HK-2 (cell line): ENCODE measurements around the gene EPOP.
"Not testable (repeated sequence)": the region's sequence is repeated elsewhere in the genome, so short reads cannot be mapped to it uniquely, and the experiment has no call there.

ENCODE experiments used
- DNase-seq: peaks from one replicate; pipeline ENCODE4 v3.0.0-alpha.2; 2018; ENCODE audit not compliant: unreplicated experiment

EPOP gene

DNA sequence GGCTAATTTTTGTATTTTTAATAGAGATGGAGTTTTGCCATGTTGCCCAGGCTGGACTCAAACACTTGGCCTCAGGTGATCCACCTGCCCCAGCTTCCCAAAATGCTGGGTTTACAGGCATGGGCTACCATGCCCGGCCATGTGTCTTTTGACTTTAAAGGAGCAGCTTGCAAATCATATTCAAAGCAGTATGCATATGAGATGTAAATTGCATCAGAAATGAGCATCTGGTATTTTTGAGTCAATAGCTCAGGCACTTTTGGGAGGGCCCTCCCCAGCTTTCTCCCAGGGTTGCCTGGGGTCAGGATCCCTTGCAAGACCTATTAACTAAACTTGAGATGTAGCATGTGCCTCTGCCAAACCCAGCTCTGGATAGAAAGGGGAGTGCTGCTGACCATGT is 21.5 kb downstream of the EPOP start:
- DNase-seq = no peak

DNA sequence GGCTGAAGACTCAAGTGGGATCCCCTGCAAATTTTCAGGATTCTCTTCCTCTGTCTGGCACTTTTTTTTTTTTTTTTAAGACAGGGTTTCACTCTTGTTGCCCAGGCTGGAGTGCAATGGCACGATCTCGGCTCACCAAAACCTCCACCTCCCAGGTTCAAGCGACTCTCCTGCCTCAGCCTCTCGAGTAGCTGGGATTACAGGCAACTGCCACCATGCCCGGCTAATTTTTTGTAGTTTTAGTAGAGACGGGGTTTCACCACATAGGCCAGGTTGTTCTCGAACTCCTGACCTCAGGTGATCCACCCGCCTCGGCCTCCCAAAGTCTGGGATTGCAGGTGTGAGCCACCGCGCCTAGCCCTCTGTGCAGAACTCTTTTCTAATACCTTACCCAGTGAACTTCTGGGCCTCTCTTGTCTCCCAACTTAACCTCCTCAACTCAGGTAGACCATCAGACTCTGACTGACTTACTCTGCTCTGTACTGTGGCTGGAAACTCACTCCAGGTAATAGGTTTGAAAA is 24.0 kb downstream of the EPOP start:
- not testable (repeated sequence) for DNase-seq

DNA sequence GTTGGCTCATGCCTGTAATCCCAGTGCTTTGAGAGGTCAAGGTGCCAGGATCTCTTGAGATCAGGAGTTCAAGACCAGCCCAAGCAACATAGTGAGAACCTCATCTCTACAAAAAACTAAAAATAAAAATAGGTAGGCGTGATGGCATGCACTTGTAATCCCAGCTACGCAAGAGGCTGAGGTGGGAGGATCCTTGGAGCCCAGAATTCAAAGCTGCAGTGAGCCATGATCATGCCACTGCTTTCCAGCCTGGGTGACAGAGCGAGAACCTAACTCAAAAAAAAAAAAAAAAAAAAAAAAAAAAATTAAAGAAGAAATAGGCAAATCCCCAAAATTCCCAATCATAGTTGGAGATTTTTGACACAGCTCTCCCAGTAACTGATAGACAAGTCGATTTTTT is 36.8 kb downstream of the EPOP start:
- no peak for DNase-seq

DNA sequence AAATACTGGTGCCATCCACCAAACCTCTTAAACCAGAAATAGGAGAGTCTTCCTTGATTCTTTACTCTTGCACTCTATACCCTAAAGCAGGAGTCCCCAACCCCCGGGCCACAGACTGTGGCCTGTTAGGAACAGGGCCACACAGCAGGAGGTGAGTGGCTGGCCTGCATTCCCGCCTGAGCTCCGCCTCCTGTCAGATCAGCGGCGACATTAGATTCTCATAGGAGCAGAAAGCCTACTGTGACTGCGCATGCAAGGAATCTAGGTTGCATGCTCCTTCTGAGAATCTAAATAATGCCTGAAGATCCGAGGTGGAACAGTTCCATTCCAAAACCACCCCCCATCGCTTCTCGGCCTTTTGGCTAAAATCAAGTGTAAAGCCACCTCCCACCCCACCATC is 38.7 kb downstream of the EPOP start:
- DNase-seq = no peak

DNA sequence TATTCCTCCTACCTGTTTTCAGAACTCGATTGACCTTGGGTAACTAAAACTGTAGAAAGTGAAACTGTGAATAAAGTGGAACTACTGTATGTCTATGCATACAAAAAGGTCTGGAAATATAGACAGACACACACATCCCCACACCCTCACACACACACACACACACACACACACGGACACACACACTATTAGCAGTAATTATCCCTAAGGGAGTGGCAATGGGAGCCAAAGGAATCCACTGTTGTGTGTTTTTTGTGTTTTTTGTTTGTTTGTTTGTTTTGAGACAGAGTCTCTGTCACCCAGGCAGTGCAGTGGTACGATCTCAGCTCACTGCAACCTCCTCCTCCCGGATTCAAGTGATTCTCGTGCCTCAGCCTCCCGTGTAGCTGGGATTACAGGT is 42.4 kb downstream of the EPOP start:
- DNase-seq = no peak

DNA sequence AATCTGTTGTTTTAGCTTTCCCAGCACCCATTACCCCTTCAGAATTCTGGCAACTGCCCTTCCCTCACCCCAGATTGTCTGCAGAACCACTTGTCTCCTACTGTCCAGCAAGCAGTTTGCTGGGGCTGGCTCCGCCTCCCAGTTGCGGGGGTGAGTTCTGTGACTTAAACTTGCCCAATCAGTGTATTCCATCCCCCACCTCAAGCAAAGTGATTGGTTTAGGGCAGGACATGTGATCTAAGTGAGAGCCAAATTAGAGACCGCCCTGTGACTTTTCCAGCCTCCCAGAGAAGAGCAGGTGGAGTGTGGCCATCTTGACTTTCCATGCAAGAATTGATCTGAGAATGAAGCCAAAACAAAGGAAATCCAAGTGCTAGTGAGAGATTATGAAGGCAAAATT is 46.3 kb downstream of the EPOP start:
- no peak for DNase-seq

DNA sequence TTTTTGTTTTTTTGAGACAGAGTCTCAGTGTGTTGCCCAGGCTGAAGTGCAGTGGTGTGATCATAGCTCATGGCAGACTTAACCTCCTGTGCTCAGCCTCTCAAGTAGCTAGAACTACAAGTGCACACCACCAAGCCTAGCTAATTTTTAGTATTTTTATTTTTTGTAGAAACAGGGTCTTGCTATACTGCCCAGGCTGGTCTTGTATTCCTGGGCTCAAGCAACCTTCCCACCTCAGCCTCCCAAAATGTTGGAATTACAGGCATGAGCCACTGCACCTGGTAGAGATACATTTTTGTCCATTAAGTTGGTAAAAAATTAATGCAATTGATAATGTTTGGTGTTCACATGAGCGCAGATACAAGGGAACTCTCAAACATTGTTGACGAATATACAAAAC is 46.8 kb downstream of the EPOP start:
- no peak for DNase-seq

DNA sequence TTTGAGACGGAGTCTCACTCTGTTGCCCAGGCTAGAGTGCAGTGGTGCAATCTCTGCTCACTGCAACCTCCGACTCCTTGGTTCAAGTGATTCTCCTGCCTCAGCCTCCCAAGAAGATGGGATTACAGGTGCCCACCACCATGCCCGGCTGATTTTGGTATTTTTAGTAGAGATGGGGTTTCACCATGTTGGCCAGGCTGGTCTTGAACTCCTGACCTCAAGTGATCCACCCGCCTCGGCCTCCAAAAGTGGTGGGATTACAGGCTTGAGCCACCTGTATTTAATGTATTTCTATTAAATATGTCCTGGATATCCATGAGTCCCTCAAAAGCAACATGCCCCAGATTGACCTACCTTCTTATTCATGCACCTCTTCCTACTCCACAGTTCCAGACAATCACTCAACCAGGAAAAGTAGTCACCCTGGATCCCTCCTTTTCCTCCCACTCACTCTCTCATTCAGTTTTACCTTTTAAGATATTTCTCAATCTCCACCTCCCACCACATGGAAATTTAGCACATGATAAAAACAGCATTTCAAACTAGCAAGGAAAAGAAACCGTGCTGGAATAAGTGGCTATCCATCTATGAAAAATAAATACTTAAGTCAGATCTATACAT is 48.0 kb downstream of the EPOP start:
- DNase-seq = not testable (repeated sequence)

DNA sequence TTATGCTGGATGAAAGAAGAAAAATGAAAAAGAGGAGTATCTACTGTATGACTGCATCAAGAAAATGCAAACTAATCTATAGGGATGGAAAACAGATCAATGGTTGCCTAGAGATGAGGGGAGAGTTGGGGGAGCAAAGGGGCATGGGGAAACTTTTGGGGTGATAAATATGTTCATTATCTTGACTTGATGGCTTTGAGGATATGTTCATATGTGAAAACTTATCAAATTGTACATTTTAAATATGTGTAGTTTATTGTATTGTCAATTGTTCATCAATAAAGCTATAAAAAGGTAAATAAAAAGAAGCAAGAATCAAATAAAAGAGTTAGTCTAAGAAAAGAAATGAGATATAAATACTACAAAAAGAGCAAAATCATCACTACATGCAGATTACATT is 49.3 kb downstream of the EPOP start:
- DNase-seq = no peak

DNA sequence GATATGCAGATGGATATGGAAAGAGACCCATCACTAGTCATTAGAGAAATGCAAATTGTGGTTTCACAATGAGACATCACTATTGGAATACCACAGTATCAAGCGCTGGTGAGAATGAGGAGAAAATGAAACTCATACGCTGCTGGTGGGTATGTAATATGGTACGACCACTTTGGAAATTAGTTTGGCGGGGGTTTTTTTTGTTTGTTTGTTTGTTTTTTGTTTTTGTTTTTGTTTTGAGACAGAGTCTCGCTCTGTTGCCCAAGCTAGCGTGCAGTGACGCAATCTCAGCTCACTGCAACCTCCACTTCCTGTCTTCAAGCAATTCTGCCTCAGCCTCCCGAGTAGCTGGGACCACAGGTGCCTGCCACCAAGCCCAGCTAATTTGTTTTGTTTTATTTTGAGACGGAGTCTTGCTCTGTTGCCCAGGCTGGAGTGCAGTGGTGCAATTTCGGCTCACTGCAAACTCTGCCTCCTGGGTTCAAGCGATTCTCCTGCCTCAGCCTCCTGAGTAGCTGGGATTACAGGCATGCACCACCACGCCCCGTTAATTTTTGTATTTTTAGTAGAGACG is 49.9 kb downstream of the EPOP start:
- not testable (repeated sequence) for DNase-seq
